HPDE6-E6E7 (cell line): ENCODE results near the gene CDK18.

Experiments used
- DNase-seq: peaks from one replicate; pipeline ENCODE4 v3.0.0; 2011; ENCODE audit warnings: missing footprints; ENCODE audit errors: extremely low spot score

CDK18 gene

DNA sequence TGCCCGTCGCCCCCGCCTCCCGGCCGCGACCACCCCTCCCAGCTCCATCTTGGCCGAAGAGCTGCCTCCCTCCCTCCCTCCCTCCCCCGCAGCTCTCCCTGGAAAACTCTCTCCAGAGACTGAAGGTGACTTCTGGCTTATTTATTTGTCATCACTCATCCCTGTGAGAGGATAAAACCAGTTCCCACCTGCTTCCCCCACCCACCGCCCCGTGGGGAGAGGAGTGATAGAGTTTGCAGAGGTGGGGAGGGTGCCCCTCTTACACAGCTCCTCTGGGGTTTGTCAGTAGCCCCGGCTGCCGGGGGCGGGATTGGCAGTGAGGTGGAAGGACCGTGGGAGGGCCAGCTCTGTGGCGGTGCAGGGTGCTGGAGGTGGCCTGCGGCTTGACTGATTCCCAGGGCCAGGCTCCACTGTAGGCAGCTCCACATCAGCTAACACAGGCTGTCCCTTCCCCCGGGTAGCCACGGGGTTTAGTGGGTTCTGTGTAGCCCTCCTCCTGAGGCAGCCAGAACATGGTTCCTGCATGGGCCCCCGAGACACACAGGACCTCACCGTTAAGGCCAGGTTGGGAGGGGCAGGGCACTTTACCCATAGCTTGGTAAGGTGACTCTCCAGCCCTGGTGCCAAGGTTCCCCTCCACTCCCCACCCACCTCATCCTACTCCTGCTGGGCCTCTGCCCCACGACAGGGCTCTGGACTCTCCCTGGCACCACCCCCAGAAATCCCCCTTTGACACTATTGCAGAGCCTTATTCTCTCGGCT is 65.1 kb downstream of the CDK18 start:
- DNase-seq, result no peak

DNA sequence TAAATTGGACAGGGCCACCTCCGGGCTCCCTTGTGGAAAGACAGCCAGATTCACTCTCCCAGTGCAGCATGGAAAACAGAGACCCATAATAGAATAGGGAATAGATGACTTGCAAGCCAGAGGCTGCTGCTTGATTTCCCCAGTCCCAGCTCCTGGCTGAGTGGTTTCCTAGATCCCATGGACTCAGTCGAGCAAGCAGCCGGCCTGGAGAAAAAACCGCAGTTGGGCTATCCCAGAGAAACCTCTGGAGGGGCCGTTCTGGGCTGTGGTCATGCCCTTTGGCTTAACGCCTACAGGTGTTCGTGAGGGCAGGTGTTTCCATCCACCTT is 65.7 kb downstream of the CDK18 start:
- DNase-seq, result no peak

- no peak for DNase-seq
These were observed 66.5 kb downstream of the CDK18 start for GRCh38 chr1:205570796-205571537.

GRCh38 chr1:205571747-205572146 is 67.3 kb downstream of the CDK18 start:
- DNase-seq, result no peak

DNA sequence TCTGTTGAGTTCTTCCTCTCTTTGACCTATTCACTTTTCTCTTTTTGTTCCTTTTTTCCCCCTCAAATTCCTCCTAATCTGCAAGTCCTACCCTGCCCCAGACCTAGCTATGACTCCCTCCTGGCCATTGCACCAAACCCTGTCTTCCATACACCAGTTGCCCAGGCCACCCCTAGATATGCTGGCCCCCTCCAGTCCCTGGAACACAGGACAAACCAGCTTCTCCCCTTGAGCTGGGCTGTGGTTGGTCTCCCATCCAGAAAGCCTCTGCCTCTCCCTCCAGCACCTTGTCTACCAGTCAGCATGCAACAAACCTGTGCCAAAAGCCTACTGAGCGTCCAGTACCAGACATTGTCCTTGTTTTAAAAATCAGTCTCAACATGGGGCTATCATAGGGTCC is 68.0 kb downstream of the CDK18 start:
- no peak for DNase-seq

GRCh38 chr1:205575294-205575885 is 70.9 kb downstream of the CDK18 start:
- DNase-seq, result no peak

GRCh38 chr1:205576011-205576410 is 71.5 kb downstream of the CDK18 start:
- DNase-seq, result no peak

- DNase-seq, result no peak
These were observed 72.6 kb downstream of the CDK18 start for GRCh38 chr1:205576805-205577761.

- no peak for DNase-seq
These were observed 73.6 kb downstream of the CDK18 start for GRCh38 chr1:205577874-205578658.

DNA sequence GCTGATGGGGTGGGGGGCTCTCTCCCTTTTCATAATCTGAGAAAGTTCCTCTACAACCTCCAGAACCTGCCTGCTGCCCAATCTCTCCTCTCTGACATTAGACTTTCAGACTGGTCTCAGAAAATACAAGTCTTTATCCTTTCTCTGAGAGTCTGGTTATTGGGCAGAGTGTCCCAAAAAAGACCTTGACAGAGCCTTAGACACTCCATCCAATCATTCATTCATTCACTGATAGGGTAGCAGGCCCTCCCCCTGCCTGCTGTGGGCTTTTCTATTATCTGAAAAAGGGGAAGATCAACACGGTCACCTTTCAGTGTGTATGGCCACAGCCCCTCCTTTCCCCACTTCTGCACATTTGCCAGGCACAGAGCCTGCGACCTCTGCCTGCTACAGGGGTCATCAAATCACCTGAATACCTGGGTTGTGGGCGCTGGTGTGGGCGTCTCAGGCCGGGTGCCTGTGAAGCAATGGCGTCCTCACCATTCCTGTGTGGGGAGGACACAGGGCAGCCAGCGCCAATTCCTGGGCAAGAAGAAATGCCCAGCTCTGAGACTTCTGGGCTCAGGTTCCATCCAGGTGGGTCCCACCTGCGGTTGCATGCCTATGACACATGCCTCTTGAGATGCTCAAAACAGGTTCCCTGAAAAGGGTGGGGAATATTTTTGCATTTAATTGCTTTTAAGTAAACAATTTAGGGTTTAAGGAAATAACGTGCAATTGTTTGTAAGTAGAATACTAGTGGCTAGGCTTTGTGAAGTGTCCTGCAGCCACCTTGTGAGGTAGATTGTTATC is 74.5 kb downstream of the CDK18 start:
- no peak for DNase-seq

- no peak for DNase-seq
These were observed 75.2 kb downstream of the CDK18 start for GRCh38 chr1:205579711-205580110.

- no peak for DNase-seq
These were observed 75.9 kb downstream of the CDK18 start for GRCh38 chr1:205580140-205580922.

DNA sequence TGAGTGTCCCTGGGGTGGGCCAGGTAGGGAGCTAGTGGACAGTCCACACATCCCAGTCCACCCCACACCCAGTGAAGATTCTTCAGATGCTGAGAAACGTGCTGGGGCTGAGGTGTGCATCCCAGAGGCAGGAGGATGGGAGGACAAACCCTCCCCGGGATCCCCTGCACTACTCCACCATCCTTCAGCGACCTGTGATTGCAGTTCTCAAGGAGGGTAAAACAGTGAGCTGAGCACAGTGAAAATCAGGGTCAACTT is 76.4 kb downstream of the CDK18 start:
- DNase-seq, result no peak

DNA sequence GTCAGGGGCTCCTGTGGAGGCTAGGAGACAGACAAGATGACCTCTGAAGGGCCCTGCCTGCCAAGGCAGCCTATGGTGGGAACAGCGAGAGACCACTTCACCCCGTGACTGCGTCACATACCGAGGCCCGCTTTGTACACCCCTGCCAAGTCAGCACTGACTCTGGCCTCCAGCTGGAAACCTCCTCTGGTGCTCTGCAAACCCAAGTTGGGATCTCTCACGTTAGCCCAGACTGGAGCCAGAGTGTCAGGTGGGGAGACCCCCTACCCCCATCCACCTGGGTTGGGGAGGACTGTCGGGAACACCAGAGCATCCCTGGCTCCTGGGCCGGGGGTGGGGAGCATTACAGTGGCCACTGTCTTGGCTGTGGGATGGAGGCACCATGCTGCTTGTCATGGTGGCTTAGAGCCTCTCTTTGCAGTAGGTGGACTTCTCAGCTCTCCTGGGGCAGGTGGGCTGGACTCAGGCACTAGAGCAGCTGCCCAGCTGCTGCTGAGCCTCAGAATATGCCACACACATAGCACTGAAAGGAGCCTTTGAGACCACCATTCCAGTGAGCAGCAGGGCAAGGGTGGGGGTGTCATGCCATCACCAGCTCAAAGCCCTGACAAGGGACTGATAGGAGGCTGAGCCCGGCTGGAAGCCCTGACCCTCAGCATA is 77.0 kb downstream of the CDK18 start:
- DNase-seq, result no peak

- DNase-seq, result no peak
These were observed 77.6 kb downstream of the CDK18 start for GRCh38 chr1:205582046-205582445.
